NCI-H128 (cell line): ENCODE results near the gene STOX2.

Experiments used
- DNase-seq: peaks from one replicate; lab custom pipeline; 2025; ENCODE audit not compliant: unreplicated experiment; lab: John Stamatoyannopoulos, UW

STOX2 gene, protein sequence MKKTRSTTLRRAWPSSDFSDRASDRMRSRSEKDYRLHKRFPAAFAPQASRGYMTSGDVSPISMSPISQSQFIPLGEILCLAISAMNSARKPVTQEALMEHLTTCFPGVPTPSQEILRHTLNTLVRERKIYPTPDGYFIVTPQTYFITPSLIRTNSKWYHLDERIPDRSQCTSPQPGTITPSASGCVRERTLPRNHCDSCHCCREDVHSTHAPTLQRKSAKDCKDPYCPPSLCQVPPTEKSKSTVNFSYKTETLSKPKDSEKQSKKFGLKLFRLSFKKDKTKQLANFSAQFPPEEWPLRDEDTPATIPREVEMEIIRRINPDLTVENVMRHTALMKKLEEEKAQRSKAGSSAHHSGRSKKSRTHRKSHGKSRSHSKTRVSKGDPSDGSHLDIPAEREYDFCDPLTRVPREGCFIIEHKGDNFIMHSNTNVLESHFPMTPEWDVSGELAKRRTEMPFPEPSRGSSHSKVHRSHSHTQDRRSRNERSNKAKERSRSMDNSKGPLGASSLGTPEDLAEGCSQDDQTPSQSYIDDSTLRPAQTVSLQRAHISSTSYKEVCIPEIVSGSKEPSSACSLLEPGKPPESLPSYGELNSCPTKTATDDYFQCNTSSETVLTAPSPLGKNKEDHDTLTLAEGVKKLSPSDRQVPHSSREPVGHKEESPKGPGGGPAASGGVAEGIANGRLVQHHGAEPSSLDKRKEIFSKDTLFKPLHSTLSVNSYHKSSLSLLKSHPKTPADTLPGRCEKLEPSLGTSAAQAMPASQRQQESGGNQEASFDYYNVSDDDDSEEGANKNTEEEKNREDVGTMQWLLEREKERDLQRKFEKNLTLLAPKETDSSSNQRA (N-terminal part only)

DNA sequence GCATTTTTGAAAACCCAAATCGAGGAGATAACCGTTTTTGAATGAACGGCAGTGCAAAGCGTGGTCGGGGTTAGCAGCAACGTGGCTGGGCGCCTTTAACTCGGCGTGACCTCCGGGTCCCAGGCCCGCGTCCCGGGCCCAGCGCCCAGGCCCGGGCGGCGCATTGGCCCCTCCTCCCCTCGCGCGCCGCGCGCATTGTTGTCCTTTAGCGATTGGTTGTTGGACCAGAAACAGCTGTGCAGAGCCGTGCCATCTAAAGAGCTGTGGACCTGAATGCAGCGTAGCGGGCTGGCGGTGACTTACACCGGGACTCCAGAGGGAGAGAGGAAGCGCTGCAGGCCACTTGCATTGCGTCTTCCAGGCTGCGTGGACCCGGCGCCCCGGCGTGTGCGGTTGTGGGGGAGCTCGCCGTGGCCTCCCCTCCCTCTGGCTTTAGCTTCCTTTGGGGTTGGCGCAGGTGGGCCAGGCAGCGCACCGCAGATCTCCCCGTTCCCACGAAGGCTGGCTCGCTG is at the start of gene STOX2:
STOX2 (plus strand) TSS at position 227 of the 512 bp plus-strand sequence. CDS start 1,484 bp downstream, outside the sequence.
- peak; percentile 26 for DNase-seq

DNA sequence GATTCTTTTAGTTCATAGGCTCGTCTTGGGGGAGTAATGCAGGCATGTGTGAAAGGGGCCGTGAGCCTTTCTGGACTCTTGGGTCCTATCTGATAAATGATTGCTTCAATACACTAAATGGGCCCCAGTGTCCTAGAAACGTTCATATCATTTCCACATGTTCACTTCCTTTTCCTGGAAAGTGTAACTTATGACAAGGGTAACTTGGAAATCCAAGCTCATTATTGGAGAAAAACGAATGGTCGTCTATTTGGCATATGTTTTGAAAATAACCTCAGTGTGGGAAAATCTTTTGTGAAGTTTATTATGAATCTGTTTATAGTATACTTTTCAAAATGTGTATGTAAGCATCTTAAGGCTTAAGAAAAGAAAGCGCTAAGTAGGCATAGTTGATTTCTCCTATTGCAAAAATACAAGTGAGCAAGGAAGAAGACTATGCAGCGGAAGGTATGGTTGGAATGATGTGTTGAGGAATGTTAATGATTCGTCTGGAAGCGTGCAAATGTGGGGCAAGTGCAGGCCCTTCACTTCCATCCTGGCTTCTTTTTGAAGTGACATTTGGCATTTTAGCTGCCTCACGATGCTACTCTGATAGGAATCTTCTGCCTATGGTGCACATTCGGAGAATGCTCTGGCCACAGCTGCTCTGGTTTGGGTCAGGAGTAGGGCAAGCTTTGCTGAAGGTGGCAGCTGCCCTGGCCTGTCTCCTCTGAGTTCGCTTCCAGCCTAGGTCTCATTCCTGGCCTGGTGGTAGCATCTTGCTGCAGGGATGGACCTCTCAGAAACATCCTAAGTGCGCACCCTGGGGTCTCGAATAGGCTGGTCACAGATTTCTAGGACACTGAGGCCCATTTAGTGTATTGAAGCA is 49.5 kb upstream of the STOX2 start:
- no peak for DNase-seq

DNA sequence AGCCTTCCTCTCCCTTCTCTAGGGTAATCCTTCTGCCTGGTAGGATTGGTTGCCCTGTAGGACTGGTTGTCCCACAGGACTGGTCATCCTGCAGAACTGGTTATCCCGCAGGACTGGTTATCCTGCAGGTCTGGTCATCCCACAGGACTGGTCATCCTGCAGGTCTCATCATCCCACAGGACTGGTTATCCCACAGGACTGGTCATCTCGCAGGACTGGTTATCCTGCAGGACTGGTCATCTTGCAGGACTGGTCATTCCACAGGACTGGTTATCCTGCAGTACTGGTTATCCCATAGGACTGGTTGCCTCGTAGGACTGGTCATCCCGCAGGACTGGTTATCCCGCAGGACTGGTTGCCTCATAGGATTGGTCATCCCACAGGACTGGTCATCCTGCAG is 48.1 kb upstream of the STOX2 start:
- no peak for DNase-seq

DNA sequence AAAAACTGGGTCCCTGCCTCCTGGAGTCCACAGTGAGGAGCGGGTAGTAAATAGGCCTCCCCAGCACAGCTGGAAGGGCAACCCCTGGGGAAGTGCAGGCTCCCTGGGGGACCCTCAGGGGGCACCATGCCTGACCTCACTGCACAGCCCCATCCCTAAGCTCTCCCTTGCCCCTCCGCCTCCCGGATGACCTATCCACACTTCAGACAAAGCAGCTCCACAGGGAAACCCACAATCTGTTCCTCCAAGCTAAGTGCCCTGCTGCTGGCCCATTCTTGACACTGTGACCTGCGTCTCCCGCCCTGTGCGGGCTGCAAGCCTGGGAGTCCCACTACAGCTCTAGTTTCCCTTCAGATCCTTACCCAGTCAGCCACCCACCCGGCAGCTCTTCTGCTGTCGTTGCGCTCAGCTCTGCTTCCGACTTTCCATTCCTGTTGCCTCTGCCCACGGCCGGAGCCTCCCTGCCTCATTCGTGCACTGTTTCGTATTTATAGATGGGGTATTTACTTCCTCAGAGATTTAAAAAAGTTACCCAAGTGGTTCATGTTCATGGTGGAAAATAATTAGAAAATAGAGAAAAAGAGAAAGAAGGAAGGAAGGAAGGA is 47.0 kb upstream of the STOX2 start:
- DNase-seq, result no peak

DNA sequence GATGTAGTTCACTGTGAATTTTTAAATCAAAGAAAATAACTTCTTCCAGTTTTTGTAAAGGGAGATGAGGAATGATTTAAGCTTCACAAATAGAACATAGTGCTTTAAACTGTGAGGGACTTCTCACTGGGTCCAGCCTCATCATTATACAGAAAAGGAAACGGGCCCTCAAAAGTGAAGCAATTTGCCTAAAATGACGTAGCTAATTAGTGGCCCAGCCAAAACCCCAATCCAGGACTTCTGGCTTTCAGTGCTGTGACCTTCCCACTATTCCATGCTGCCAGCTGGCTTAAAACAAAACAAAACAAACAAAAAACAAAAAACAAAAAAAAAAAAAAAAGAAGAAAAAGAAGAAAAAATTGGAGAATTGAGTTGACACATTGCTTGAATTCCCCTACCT is 45.0 kb upstream of the STOX2 start:
- DNase-seq, result no peak

DNA sequence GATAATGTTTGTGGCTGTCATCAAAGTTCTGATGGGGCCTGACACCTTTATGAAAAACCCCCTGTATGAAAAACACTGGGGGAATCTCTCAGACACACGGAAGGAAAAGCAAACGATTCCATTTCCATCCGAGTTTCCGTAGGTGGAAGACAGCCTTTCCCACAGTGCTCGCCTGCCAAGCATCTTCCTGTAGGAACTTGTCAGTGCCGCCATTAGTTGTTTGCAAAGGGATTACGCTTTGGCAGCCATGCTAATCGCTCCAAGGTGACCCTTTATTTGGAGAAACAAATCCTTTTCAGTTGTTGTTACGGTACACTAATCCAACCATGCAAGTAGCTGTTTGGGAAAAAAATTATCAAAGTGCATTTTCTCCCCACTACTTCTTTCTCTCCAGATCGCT is 44.4 kb upstream of the STOX2 start:
- no peak for DNase-seq

DNA sequence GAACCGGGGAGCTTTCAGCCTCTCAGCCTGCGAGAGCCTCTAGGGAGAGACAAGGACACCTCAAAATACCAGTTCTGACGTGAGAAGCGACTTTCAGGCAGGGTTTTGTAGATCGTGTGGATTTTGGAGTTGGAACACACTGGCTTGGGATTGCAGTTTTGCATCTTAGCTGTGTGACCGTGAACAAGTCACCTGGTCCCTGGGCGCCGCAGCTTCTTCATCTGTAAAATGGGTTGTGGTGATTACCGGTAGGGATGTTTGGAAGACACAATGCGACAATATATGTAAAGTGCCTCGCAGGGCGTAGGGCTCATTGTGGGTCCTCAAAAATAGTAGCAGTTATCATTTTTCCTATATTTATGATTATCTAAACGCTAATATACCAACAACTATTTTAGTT is 43.7 kb upstream of the STOX2 start:
- DNase-seq, result no peak

DNA sequence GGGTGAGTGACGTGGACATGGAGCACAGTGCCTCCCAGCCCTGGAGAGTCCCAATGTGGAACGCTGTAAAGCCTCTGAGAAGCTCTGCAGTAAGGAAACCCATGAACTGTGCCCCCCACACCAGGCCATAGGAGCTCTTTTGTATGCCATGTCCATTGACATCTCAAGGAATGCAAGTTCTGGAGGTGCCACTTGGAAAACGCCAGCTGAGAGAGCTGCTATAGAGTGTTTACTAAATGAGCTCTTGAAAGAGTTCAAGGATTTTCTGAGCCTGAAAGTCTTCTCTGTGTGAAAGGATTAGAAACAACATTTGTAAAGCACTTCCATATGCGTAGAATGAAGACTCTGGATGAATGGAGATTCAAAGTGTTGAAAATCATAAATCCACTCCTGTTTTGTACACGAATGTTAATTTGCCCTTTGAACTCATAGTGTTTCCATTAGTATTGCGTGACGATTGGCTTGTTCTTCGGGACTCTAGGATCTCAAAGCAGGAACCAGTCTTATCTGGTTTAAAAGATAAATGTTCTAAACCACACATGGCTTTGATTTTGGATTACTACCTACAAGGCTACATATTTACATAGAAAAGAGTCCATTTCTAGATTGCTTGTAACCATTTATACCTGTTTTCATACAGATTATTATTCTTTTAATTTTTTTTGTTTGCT is 41.8 kb upstream of the STOX2 start:
- no peak for DNase-seq

DNA sequence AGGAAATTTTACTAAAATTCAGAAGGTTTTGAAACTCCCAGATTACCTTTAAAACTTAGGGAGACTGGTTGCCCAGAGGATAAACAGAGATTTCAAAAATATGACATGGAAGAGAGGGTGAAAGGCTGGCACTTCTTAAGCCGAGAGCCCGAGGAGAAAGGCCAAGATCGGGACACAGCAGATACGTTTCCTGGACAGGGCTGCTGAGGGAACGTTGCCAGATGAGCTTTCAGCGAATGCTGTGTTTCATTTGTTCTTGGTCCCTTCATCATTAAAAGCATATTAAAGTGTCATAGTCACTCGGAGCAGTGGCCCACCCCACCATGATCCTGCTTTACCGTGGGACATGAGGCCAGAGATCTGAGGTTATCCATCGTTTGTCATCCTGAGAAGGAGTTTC is 37.9 kb upstream of the STOX2 start:
- no peak for DNase-seq

DNA sequence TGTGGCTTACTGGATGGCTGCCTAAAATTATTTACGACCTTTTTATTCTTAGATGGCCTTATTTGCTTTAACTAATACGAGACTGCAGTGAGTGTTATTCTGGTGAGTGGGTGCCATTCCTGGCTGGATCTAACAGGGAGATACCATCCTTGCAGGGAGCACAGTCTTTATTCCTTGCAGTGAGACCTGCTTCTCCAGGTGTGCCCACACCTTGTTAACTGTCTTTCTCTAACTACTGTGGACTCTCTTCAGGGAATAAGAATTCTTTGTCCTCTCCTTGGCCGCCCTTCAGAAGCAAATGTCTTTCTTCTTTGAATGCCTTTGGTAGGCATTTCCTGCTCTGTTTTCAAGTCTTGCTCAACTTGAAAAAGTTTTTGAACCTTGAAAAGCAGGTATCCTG is 34.1 kb upstream of the STOX2 start:
- no peak for DNase-seq

DNA sequence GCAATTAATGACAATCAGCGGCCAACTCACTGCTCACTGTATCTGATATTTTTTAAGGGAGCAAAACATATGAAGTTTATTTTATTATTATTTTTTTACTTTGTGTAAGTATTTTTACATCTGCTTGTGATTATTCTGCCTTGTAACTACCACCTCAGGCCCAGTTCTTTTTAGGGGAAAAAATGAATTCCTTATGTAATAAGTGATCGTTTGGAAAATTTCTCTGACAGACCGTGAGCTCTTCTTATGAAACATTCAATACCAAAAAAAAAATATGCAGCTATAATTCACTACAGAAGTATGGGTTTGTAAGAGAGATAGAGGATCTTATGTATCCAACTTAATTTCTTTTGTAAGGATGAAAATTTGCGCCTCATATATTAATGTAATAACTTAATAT is 33.5 kb upstream of the STOX2 start:
- no peak for DNase-seq

DNA sequence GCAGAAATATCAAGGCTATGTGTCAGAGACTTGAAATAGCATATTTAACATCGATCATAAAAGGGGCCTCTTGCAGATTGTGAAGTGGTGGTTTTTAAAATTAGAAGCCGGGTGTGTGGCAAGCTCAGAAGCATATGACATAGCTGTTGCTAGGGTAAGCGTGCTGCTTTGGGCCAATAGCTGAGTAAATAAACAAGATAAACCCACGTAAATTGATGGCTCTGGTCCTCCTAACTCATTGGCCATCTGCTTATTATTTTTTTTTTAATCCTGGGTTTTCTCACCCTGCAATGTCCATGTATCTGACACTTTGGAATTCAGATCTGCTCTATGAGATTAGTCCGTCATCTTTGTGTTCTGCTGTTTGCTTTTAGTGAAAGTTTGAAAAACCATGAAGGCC is 32.6 kb upstream of the STOX2 start:
- DNase-seq, result no peak

DNA sequence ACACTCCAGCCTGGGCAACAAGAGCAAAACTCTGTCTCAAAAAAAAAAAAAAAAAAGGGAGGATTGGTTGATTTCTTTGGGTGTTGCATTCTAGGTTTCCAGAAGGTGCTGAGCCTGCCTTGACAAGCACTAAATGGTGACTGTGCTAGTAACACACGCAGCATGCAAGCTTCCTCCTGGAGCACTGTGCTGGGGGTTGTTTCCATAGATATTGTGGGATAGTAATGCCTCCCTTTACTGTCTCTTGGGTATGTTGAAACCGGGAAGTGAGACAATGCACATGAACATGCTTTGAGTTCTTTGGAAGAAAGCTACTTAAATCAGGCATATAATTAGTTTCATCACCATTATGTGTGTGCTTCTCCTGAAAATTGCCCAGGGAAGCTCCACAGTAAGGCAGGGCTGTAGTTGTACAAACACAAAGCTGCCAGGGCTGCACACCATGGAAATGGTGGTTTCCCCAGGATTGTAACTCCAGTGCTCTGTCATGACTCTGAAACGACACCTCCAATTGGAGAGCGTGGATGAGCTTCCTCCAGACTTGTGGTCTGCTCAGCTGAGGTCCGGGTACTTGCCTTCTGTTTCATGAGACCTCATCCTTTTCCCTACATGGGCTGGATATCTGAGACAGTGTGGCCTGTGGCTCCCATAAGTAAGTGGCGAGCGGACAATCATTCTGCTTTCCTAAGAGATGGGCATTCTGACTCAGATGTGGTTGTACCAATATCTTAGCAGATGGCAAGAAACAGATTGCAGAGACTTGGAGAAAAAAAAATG is 31.5 kb upstream of the STOX2 start:
- no peak for DNase-seq

DNA sequence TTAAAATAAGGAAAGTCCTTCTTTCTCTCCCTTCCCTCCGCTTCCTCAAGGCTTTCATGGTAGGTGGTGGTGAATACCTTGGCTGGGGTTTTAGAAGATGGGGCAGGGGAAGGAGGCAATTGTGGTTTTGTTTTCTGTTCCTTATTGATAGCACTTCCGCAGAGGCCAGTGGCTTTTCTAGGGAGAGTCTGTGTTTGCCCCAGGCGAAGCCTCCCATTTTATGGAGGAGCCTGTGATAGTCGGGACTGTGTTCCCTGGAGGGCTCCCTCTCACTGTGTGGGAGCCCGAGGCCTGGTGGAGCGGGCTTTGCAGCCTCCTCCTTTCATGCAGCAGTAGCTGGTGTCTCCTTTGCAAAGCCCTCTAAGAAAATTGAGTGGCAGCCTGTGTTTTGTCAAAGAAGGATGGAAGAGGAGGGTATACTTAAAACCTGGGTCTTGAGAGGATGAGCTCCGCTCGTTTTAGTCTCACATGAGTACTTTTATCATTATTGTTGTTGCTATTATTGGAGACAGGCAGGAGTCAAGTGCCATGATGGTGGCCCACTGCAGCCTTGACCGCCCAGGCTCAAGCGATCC is 29.8 kb upstream of the STOX2 start:
- no peak for DNase-seq

DNA sequence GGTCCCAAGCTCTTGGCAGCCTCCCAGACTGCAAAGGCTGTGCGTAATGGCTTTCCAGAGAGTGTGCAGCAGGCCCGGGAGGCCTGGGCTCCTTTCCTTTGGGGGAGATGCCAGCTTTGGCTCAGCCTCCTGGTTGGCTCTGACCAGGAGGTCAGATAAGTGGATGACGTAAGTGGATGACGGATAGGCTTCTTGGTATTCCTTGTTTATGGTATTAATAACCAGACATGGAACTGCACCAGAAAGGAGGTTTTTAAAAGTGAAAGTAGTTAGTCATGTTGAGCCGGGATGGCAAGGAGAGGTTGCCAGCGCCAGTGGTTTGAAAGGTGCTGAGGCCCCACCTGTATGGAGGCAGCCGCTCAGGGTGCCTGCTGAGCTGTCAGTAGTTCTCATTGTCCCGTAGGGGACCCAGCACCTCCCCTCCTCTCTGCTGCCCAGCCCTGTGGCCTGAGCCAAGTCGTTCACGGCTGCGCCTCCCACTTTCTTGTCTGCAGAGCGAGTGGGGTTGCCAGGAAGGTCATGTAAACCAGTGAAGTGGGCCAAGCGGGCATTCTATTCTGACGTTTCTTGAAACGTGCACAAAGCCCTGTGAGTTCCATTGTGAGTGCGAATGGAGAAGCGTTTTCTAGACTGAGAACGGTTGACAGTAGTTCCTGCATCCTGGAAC is 28.7 kb upstream of the STOX2 start:
- DNase-seq, result peak; percentile 37

DNA sequence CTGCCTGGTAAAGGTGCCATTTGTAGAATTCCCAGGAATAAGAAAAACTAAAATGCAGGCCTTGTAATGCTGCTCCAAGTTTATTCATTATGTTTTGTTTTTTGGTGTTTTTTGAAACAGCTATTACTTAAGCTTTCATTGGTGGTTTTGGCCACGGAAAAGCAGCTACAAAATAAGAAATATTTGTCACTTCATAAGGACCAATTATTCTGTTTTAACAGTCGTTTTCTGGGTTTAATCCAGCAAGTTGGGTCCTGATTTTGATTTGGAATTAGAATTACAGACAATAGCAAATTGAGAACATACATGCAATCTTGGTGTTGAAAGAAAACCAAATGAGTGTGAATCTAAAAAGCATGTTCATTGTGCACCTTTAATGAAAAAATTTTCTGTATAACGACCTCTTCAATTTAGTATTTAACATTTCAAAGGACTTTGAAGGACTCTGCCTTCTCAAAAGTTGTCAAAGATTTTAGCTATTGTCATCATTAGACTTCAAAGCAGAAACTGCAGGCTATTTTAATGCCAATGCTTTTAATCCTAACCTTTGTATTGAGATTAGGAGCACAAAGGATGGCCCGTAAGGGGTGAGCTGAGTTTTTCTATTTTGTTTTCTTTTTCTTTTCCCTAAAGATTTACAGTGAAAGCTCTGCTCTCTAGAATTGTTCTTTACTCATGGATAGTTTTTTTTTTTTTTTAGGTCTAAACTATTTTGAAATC is 26.7 kb upstream of the STOX2 start:
- no peak for DNase-seq

DNA sequence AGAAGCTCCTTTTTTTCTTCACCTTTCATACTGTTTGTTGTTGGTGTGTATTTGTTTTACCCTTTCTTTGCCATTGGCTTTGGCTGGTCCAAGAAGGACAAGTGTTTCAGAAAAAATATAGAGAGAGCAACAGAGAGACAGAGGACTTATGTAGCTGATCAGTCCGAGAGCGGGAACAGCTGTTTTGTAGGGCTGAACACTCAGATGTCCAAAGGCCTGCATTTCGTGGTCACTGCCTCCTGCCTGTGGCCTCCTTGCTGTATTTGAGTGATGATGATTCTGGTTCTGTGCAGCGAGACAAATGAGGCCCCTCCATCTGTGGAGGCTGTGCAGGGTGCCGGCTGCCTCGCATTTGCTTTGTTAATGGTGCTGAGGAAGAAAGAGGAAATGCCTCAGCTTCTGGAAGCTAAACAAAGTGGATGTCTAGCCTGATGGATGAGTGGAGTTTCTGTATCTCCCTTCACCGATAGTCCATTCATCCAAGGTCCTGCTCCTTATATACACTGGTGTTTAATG is 19.8 kb upstream of the STOX2 start:
- no peak for DNase-seq

DNA sequence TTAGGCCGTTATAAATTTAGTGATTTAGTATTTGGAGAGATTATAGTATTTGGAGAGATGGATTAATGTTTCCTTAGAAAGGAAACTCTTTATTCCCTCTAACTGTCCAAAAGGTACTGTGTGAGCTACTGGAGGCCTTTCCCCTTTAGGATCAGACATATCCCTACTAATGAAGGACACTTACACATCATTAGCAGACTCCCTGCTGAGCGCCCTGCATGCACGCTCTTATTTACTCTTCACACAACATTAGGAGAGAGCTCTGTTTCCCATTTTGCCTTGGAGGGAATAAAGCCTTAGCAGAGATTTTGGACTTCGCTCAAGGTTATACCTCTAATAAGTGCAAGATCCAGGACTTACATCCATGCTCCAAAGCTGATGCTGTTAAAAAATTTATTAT is 17.8 kb upstream of the STOX2 start:
- DNase-seq, result peak; percentile 2
